H1 (cell line): ENCODE results near the gene ALDH7A1. TPM values are rescaled to one million over a fixed set of nuclear protein-coding genes. Genes with fewer than 3 reads are reported as not detected.

Source experiments
- CTCF ChIA-PET: fragments of 300-600 bp; sonication (Branson Sonifier 250); formaldehyde crosslinking; loops from one replicate; lab custom pipeline; 2021; ENCODE audit not compliant: partially characterized antibody; lab: Charles Lee
- POLR2A ChIA-PET: fragments of 300-600 bp; sonication (Branson Sonifier 250); formaldehyde crosslinking; loops from one replicate; lab custom pipeline; 2021; ENCODE audit warnings: inconsistent platforms; ENCODE audit not compliant: partially characterized antibody; lab: Charles Lee
- DNase-seq, 2 experiments: peaks; one replicate each; pipeline versions ENCODE4 v3.0.0 to v3.0.0-alpha.2; 2010 to 2022; ENCODE audit warnings: low spot score in 2 of 2, low read depth in 1 of 2, mixed read lengths in 1 of 2
- FAIRE-seq: peaks from 2 replicates; lab custom pipeline; 2011; peaks lifted over from hg19 to GRCh38; lab: Jason Lieb, UNC
- H2AFZ ChIP-seq: 2 replicates; pipeline ENCODE4 v1.8.1; 2012; ENCODE audit warnings: low read length, inconsistent platforms
- H2AK5ac ChIP-seq: 2 replicates; pipeline ENCODE4 v1.6.1; 2013; ENCODE audit warnings: low read depth, low read length
- H2BK120ac ChIP-seq: replicated peaks from 2 replicates; pipeline ENCODE3; 2013; ENCODE audit warnings: low read depth, low read length, inconsistent platforms
- H2BK12ac ChIP-seq: 2 replicates; pipeline ENCODE4 v1.6.1; 2013; ENCODE audit warnings: low read depth, low read length
- H2BK15ac ChIP-seq: 2 replicates; pipeline ENCODE4 v1.6.1; 2013; ENCODE audit warnings: low read length
- H2BK20ac ChIP-seq: 2 replicates; pipeline ENCODE4 v1.6.1; 2013; ENCODE audit warnings: low read length
- H2BK5ac ChIP-seq: 2 replicates; pipeline ENCODE4 v1.6.1; 2013; ENCODE audit warnings: low read depth, low read length
- H3K14ac ChIP-seq: 2 replicates; pipeline ENCODE4 v1.6.1; 2013; ENCODE audit warnings: inconsistent platforms; ENCODE audit not compliant: insufficient read length
- H3K18ac ChIP-seq: 2 replicates; pipeline ENCODE4 v1.6.1; 2013; ENCODE audit warnings: low read length; ENCODE audit errors: extremely low read depth
- H3K23ac ChIP-seq: 2 replicates; pipeline ENCODE4 v1.6.1; 2013; ENCODE audit warnings: inconsistent platforms; ENCODE audit not compliant: insufficient read length
- H3K23me2 ChIP-seq: 2 replicates; pipeline ENCODE4 v1.6.1; 2013; ENCODE audit warnings: low read depth, low read length
- H3K27ac ChIP-seq: 2 replicates; pipeline ENCODE4 v1.6.1; 2011; ENCODE audit warnings: low read depth, low read length, inconsistent platforms
- H3K27me3 ChIP-seq, 4 experiments: replicated peaks in 1 of 4; 1 replicate in 1 of 4; 2 replicates in 3 of 4; pipeline versions ENCODE4 v1.6.1 to v1.8.1; 2011 to 2013; ENCODE audit warnings: low read length in 3 of 4, mild to moderate bottlenecking in 3 of 4, inconsistent platforms in 2 of 4, mixed read lengths in 2 of 4, moderate library complexity in 1 of 4; ENCODE audit not compliant: control insufficient read depth in 3 of 4, insufficient read depth in 3 of 4; ENCODE audit errors: extremely low read depth in 1 of 4
- H3K36me3 ChIP-seq, 4 experiments: 2 replicates each; pipeline versions ENCODE4 v1.6.1 to v1.8.1; 2011 to 2013; ENCODE audit warnings: mild to moderate bottlenecking in 4 of 4, low read length in 3 of 4, moderate library complexity in 2 of 4, control low read depth in 1 of 4, inconsistent platforms in 1 of 4; ENCODE audit not compliant: insufficient read depth in 4 of 4, control insufficient read depth in 2 of 4
- H3K4ac ChIP-seq: replicated peaks from 2 replicates; pipeline ENCODE3; 2013; ENCODE audit warnings: low read length, low read depth, mixed read lengths, inconsistent platforms; ENCODE audit not compliant: insufficient read length
- H3K4me1 ChIP-seq, 4 experiments: replicated peaks in 1 of 4; 1 replicate in 1 of 4; 2 replicates in 3 of 4; pipeline versions ENCODE4 v1.6.1 to v1.8.1; 2011 to 2013; ENCODE audit warnings: low read length in 3 of 4, inconsistent platforms in 2 of 4, mixed read lengths in 1 of 4; ENCODE audit not compliant: insufficient read depth in 4 of 4, control insufficient read depth in 3 of 4
- H3K4me2 ChIP-seq, 2 experiments: 2 replicates each; pipeline versions ENCODE4 v1.6.1 to v1.8.1; 2011 to 2013; ENCODE audit warnings: low read depth in 2 of 2, low read length in 2 of 2, control low read depth in 1 of 2, inconsistent platforms in 1 of 2, mild to moderate bottlenecking in 1 of 2; ENCODE audit not compliant: insufficient read depth in 1 of 2
- H3K4me3 ChIP-seq, 4 experiments: fragments of 200-600, 300-600 bp in 1 of 4; sonication (generic), shearing (Covaris generic), sonication (Bioruptor Twin) in 1 of 4; 2 replicates each; pipeline versions ENCODE4 v1.5.1 to v1.8.1; 2011 to 2016; ENCODE audit warnings: low read length in 4 of 4, low read depth in 3 of 4, control low read depth in 2 of 4, inconsistent platforms in 2 of 4, mild to moderate bottlenecking in 2 of 4, mixed read lengths in 1 of 4, moderate library complexity in 1 of 4; ENCODE audit not compliant: insufficient read depth in 2 of 4; ENCODE audit errors: extremely low read depth in 1 of 4
- H3K56ac ChIP-seq: replicated peaks from 2 replicates; pipeline ENCODE3; 2013; ENCODE audit warnings: low read depth, mild to moderate bottlenecking, mixed read lengths, low read length, inconsistent platforms; ENCODE audit not compliant: insufficient read length
- H3K79me1 ChIP-seq: 2 replicates; pipeline ENCODE4 v1.6.1; 2013; ENCODE audit warnings: low read depth, low read length, control low read depth
- H3K79me2 ChIP-seq, 2 experiments: 2 replicates each; pipeline versions ENCODE4 v1.6.1 to v1.8.1; 2012 to 2013; ENCODE audit warnings: low read length in 2 of 2, mild to moderate bottlenecking in 2 of 2, inconsistent platforms in 1 of 2; ENCODE audit not compliant: insufficient read depth in 2 of 2, control insufficient read depth in 1 of 2
- H3K9ac ChIP-seq, 4 experiments: replicated peaks in 1 of 4; 1 replicate in 1 of 4; 2 replicates in 3 of 4; pipeline versions ENCODE4 v1.6.1 to v1.8.1; 2011 to 2013; ENCODE audit warnings: low read depth in 3 of 4, low read length in 3 of 4, control low read depth in 2 of 4, mild to moderate bottlenecking in 2 of 4, moderate library complexity in 2 of 4, inconsistent platforms in 1 of 4; ENCODE audit errors: extremely low read depth in 1 of 4
- H3K9me3 ChIP-seq, 2 experiments: 2 replicates each; pipeline versions ENCODE4 v1.6.1 to v1.8.1; 2012 to 2013; ENCODE audit warnings: mild to moderate bottlenecking in 2 of 2, moderate library complexity in 2 of 2, control low read depth in 1 of 2, inconsistent platforms in 1 of 2, low read depth in 1 of 2, low read length in 1 of 2, mixed read lengths in 1 of 2; ENCODE audit not compliant: insufficient read depth in 2 of 2
- H4K20me1 ChIP-seq, 2 experiments: replicated peaks in 1 of 2; 2 replicates each; pipeline versions ENCODE3 to v1.8.1; 2011 to 2013; ENCODE audit warnings: inconsistent platforms in 2 of 2, low read length in 2 of 2, mild to moderate bottlenecking in 1 of 2; ENCODE audit not compliant: insufficient read depth in 2 of 2, control insufficient read depth in 1 of 2
- H4K5ac ChIP-seq: 2 replicates; pipeline ENCODE4 v1.6.1; 2013; ENCODE audit warnings: low read length, low read depth, mixed read lengths, inconsistent platforms; ENCODE audit not compliant: insufficient read length
- H4K8ac ChIP-seq: 2 replicates; pipeline ENCODE4 v1.8.0; 2013; ENCODE audit warnings: mild to moderate bottlenecking, moderate library complexity, low read length, inconsistent platforms; ENCODE audit not compliant: insufficient read depth; ENCODE audit errors: extremely low read depth
- H4K91ac ChIP-seq: replicated peaks from 2 replicates; pipeline ENCODE3; 2013; ENCODE audit warnings: low read length, mixed read lengths, inconsistent platforms; ENCODE audit not compliant: insufficient read length
- JUND ChIP-seq: IDR thresholded peaks from 2 replicates; pipeline ENCODE4 v1.6.1; 2011; ENCODE audit warnings: mild to moderate bottlenecking, improper control_type of control experiment, low read length
- SAP30 ChIP-seq: fragments of 300-600 bp; sonication (generic); IDR thresholded peaks from 2 replicates; pipeline ENCODE4 v1.7.1; 2012; ENCODE audit warnings: low read length, moderate library complexity, mild to moderate bottlenecking, inconsistent platforms; ENCODE audit not compliant: insufficient read depth, insufficient replicate concordance
- ZNF274 ChIP-seq: IDR thresholded peaks from 2 replicates; pipeline ENCODE4 v1.7.0; 2012; ENCODE audit warnings: low read length, borderline replicate concordance; ENCODE audit errors: extremely low read depth
- WGBS, 2 experiments: shearing (Covaris generic) in 1 of 2; methylation state at CpG; one replicate each; pipeline versions ENCODE4 v1.1.6 to v1.1.7; 2013 to 2015; ENCODE audit warnings: low lambda C conversion rate in 2 of 2, mixed read lengths in 2 of 2, inconsistent platforms in 1 of 2, low coverage in 1 of 2, missing lambda C conversion rate in 1 of 2; ENCODE audit not compliant: insufficient replicate concordance in 2 of 2, insufficient coverage in 1 of 2, insufficient read length in 1 of 2; ENCODE audit errors: extremely low coverage in 1 of 2, missing lambda C conversion rate in 1 of 2; 5-methylcytosine and 5-hydroxymethylcytosine counted together
- polyA plus RNA-seq, 7 experiments: library from polyadenylated mRNA; depleted of rRNA in 3 of 7; stranded (reverse) in 5 of 7; unstranded in 2 of 7; fragments of >200 nt in 5 of 7; fragments of 200-250 nt in 2 of 7; gene quantifications; 1 replicate in 5 of 7; 2 replicates in 1 of 7; 4 replicates in 1 of 7; pipeline versions ENCODE4 v1.2.1 to v1.2.3, GENCODE V29; 2011 to 2013; ENCODE audit warnings: missing spikeins in 2 of 7, mixed read lengths in 2 of 7
- total RNA-seq: library from RNA; stranded (reverse); fragmentation: NEBNext Ultra II Directional; extraction: Animal tissue kit (Norgen Biotek cat#: 25700); gene quantifications from 2 replicates; pipeline ENCODE4 v1.2.1, GENCODE V29; 2021

Gene ALDH7A1
- total and polyA plus RNA-seq, 2 of the 8 experiments (the other 6 are each of a cell fraction or from before 2014, with no cell fraction given), result 99.6 to 225 TPM

GRCh38 chr5:126619781-126620180, 24.8 kb upstream of the ALDH7A1 start:
- no peaks in the 10 kb centered on the region for H3K23me2 ChIP-seq
- 92% methylated on average over 2 of the region's 2 CpGs; no CpG with 5 or more reads in 1 of the 2 experiments for WGBS, 2 experiments
- H2BK5ac ChIP-seq, result no peak overlapping the region
- peaks cover 8 to 44% (median 26%) of the 10 kb centered on the region in 4 experiments; a peak in 7 of 8 replicates for H3K36me3 ChIP-seq
- no peak overlapping the region for H3K4me2 ChIP-seq
- H4K20me1 ChIP-seq, result peaks cover 0 to 2% of the 10 kb centered on the region in 2 experiments
- no peak overlapping the region for H3K56ac ChIP-seq
- H3K79me1 ChIP-seq, result no peaks in the 10 kb centered on the region; the same call in 1 of the 2 replicates
- no peak overlapping the region for H2AK5ac ChIP-seq
- H3K27me3 ChIP-seq, result no peaks in the 10 kb centered on the region
- no peak overlapping the region for H2BK15ac ChIP-seq
- DNase-seq, result no peak
- H3K14ac ChIP-seq, result no peak overlapping the region
- no peak overlapping the region for H4K5ac ChIP-seq
- FAIRE-seq, result no peak
- H4K8ac ChIP-seq, result no peak overlapping the region
- no peak overlapping the region for H3K18ac ChIP-seq
- H2AFZ ChIP-seq, result no peak overlapping the region
- ChIA-PET CTCF (interaction anchor here (0.7 kb wide), 1 partner anchor 319 kb away, joined by 3 read pairs; no protein-coding TSS in a partner anchor), POLR2A (interaction anchor here (1.2 kb wide), 1 partner anchor 25 kb away, joined by 4 read pairs; the partner anchor contains the start of gene ALDH7A1)
- H3K23ac ChIP-seq, result no peak overlapping the region
- no peak overlapping the region for H2BK20ac ChIP-seq
- TF ChIP-seq ZNF274 (no peak), SAP30 (no peak), JUND (no peak)
- no peak overlapping the region for H2BK12ac ChIP-seq
- H2BK120ac ChIP-seq, result no peak overlapping the region
- H3K4me3 ChIP-seq, result no peak overlapping the region
- H4K91ac ChIP-seq, result no peak overlapping the region
- H3K27ac ChIP-seq, result no peak overlapping the region
- H3K79me2 ChIP-seq, result peaks cover 0 to 9% of the 10 kb centered on the region in 2 experiments; a peak in 2 of 4 replicates
- H3K4me1 ChIP-seq, result no peaks in the 10 kb centered on the region
- H3K4ac ChIP-seq, result no peak overlapping the region
- H3K9me3 ChIP-seq, result no peaks in the 10 kb centered on the region
- no peak overlapping the region for H3K9ac ChIP-seq
